Measurements from ENCODE around the gene NLRP12. TPM values are rescaled to one million over a fixed set of nuclear protein-coding genes. Genes with fewer than 3 reads are reported as not detected.

NLRP12 gene
- total and polyA plus RNA-seq, 2 donors (not counting 3 experiments of a cell fraction or from before 2014, with no cell fraction given) = 0.46 to 0.73 TPM

GRCh38 chr19:53828531-53828930 lies 4.4 kb upstream of the NLRP12 start:
- peak; percentile 47 for DNase-seq (ENCODE audit: low read depth, low spot score)
- dilution Hi-C loops (cut with MboI; ENCODE audit: extremely low pct_ligation_motif_present, low sequenced_read_pairs) = no loop called here
- POLR2A ChIA-PET = no interaction called here
- Histone ChIP-seq H3K27ac (ENCODE audit: insufficient read depth, low read depth, low read length) (no peak overlapping the region), H3K36me3 (ENCODE audit: control insufficient read depth in 2 of 2, extremely low read depth in 1 of 2, insufficient read depth in 2 of 2, low read length in 2 of 2) (no peaks in the 10 kb centered on the region), H3K4me1 (ENCODE audit: control insufficient read depth, extremely low read depth, insufficient read depth, low read length) (peaks cover 5% of the 10 kb centered on the region), H3K9me1 (replicated peaks; ENCODE audit: control insufficient read depth, extremely low read depth, insufficient read depth, low read length) (no peaks in the 10 kb centered on the region), H3K9me3 (replicated peaks; ENCODE audit: control insufficient read depth, insufficient read depth, low read length) (no peaks in the 10 kb centered on the region), H2AFZ (ENCODE audit: low read depth, low read length) (no peak overlapping the region), H3K27me3 (ENCODE audit: control insufficient read depth in 2 of 2, insufficient read depth in 2 of 2, low read length in 2 of 2) (no peaks in the 10 kb centered on the region), H4K20me1 (replicated peaks; ENCODE audit: control insufficient read depth, extremely low read depth, insufficient read depth, low read length) (no peaks in the 10 kb centered on the region), H3K4me2 (ENCODE audit: insufficient read depth, low read length) (peak overlapping the region; percentile 35), H3K79me2 (ENCODE audit: control insufficient read depth, insufficient read depth, low read length) (no peaks in the 10 kb centered on the region), H3K9ac (replicated peaks; ENCODE audit: extremely low read depth, insufficient read depth, low read length) (no peak overlapping the region), H3K4me3 (replicated peaks in 1 of 3; ENCODE audit: insufficient read depth in 1 of 3, low read depth in 1 of 3, low read length in 3 of 3) (no peak overlapping the region)
- no peak for TF ChIP-seq MAX (IDR thresholded peaks at IDR 0.05; ENCODE audit: insufficient read depth, insufficient read length)
- no peak for TF ChIP-seq EZH2 (IDR thresholded peaks at IDR 0.05; ENCODE audit: borderline replicate concordance, low read depth, low read length, severe bottlenecking)
- TF ChIP-seq POLR2A (IDR thresholded peaks at IDR 0.05; ENCODE audit: low read depth, low read length) = no peak
- no peak for TF ChIP-seq MYC (IDR thresholded peaks at IDR 0.05; ENCODE audit: low read depth, low read length)
- no peak for TF ChIP-seq JUN (IDR thresholded peaks at IDR 0.05; ENCODE audit: borderline replicate concordance, insufficient read depth, insufficient read length, low read depth)
- TF ChIP-seq CTCF (IDR thresholded peaks at IDR 0.05; ENCODE audit: extremely low read depth in 1 of 2, insufficient read depth in 1 of 2, low read depth in 1 of 2, low read length in 2 of 2) = no peak
- no peak for TF ChIP-seq GATA2 (IDR thresholded peaks at IDR 0.05; ENCODE audit: insufficient read depth, insufficient read length, low read depth, low read length)
- no peak for TF ChIP-seq FOS (IDR thresholded peaks at IDR 0.05; ENCODE audit: borderline replicate concordance, insufficient read depth, low read length)
- TF ChIP-seq POLR2AphosphoS5 (IDR thresholded peaks at IDR 0.05; ENCODE audit: insufficient read depth, low read depth, low read length) = no peak
- no TSS peak for BruUV-seq (replicated peaks)
- CTCF ChIA-PET = interaction anchor here (1.0 to 3.4 kb wide), 2 partner anchors 19 to 201 kb away, joined by 4 to 14 read pairs; no protein-coding TSS in a partner anchor
- intact Hi-C loops (cut with micrococcal nuclease) = no loop called here
- FAIRE-seq = peak; percentile 76
